IMR-90 (cell line): ENCODE data around the gene DPCD. TPM values are rescaled to one million over a fixed set of nuclear protein-coding genes. Genes with fewer than 3 reads are reported as not detected.

Source experiments
- ATAC-seq: fragments of 200-7000 bp; cut with Tn5 transposase; 2 replicates; pipeline ENCODE4 v1.9.1; 2020; ENCODE audit warnings: low read depth, mild to moderate bottlenecking, moderate library complexity
- BruUV-seq: library from RNA; stranded (reverse); fragments of 400-500 nt; replicated peaks from 2 replicates; lab custom pipeline; 2021; lab: Mats Ljungman, UMichigan
- CTCF ChIA-PET: fragments of 300-600 bp; formaldehyde crosslinking; extraction: SDS; loops from one replicate; lab custom pipeline; 2021; ENCODE audit warnings: antibody characterized with exemption; lab: Yijun Ruan, JAX
- POLR2A ChIA-PET: fragments of 300-600 bp; sonication (Branson Sonifier 250); formaldehyde crosslinking; loops from one replicate; lab custom pipeline; 2022; ENCODE audit warnings: antibody characterized with exemption; ENCODE audit not compliant: unreplicated experiment; lab: Charles Lee
- DNase-seq: peaks from one replicate; pipeline ENCODE4 v3.0.0; 2013
- H2AFZ ChIP-seq: replicated peaks from 2 replicates; pipeline ENCODE3; 2013; ENCODE audit warnings: low read length, mild to moderate bottlenecking; ENCODE audit not compliant: poor library complexity
- H2AK5ac ChIP-seq: 2 replicates; pipeline ENCODE4 v1.6.1; 2013; ENCODE audit warnings: low read depth, low read length, inconsistent platforms
- H2AK9ac ChIP-seq: replicated peaks from 2 replicates; pipeline ENCODE3; 2013; ENCODE audit warnings: mild to moderate bottlenecking, low read depth, low read length, moderate library complexity; ENCODE audit not compliant: poor library complexity
- H2BK120ac ChIP-seq: 2 replicates; pipeline ENCODE4 v1.6.1; 2013; ENCODE audit warnings: low read depth, low read length, inconsistent platforms
- H2BK15ac ChIP-seq: 3 replicates; pipeline ENCODE4 v1.6.1; 2013; ENCODE audit warnings: low read depth, low read length, inconsistent platforms
- H2BK20ac ChIP-seq: 2 replicates; pipeline ENCODE4 v1.6.1; 2013; ENCODE audit warnings: low read depth, mild to moderate bottlenecking, inconsistent platforms, low read length, moderate library complexity
- H2BK5ac ChIP-seq: 2 replicates; pipeline ENCODE4 v1.6.1; 2013; ENCODE audit warnings: mild to moderate bottlenecking, low read depth, low read length, inconsistent platforms; ENCODE audit not compliant: poor library complexity, severe bottlenecking
- H3K14ac ChIP-seq: replicated peaks from 2 replicates; pipeline ENCODE4 v1.6.1; 2013; ENCODE audit warnings: low read depth, low read length, inconsistent platforms
- H3K18ac ChIP-seq: 2 replicates; pipeline ENCODE4 v1.6.1; 2013; ENCODE audit warnings: low read depth, low read length, control low read depth
- H3K23ac ChIP-seq: 2 replicates; pipeline ENCODE4 v1.6.1; 2013; ENCODE audit warnings: low read depth, low read length, inconsistent platforms
- H3K27ac ChIP-seq: 2 replicates; pipeline ENCODE4 v1.5.1; 2013; ENCODE audit warnings: mild to moderate bottlenecking, control low read depth, low read length; ENCODE audit not compliant: insufficient read depth
- H3K27me3 ChIP-seq: 2 replicates; pipeline ENCODE4 v1.6.1; 2013; ENCODE audit warnings: low read length; ENCODE audit not compliant: control insufficient read depth, insufficient read depth
- H3K36me3 ChIP-seq: 2 replicates; pipeline ENCODE4 v1.6.1; 2013; ENCODE audit warnings: low read length, mixed read lengths; ENCODE audit not compliant: control insufficient read depth, insufficient read depth
- H3K4ac ChIP-seq: 2 replicates; pipeline ENCODE4 v1.6.1; 2013; ENCODE audit warnings: low read depth, low read length, inconsistent platforms
- H3K4me1 ChIP-seq: 2 replicates; pipeline ENCODE4 v1.6.1; 2013; ENCODE audit warnings: low read length, mixed read lengths; ENCODE audit not compliant: control insufficient read depth, insufficient read depth
- H3K4me2 ChIP-seq: 2 replicates; pipeline ENCODE4 v1.6.1; 2013; ENCODE audit warnings: low read depth, mild to moderate bottlenecking, control low read depth, low read length, moderate library complexity
- H3K4me3 ChIP-seq: 2 replicates; pipeline ENCODE4 v1.5.1; 2013; ENCODE audit warnings: low read depth, mild to moderate bottlenecking, control low read depth, low read length, moderate library complexity; ENCODE audit not compliant: insufficient read depth
- H3K56ac ChIP-seq: 2 replicates; pipeline ENCODE4 v1.6.1; 2013; ENCODE audit warnings: low read length, inconsistent platforms; ENCODE audit not compliant: insufficient read depth; ENCODE audit errors: extremely low read depth
- H3K79me1 ChIP-seq, 2 experiments: 2 replicates each; pipeline ENCODE4 v1.6.1; 2013; ENCODE audit warnings: low read length in 2 of 2, inconsistent platforms in 1 of 2, low read depth in 1 of 2
- H3K9ac ChIP-seq: 2 replicates; pipeline ENCODE4 v1.6.1; 2013; ENCODE audit warnings: low read depth, low read length, control low read depth
- H3K9me1 ChIP-seq: 2 replicates; pipeline ENCODE4 v1.6.1; 2013; ENCODE audit warnings: low read length, inconsistent platforms; ENCODE audit not compliant: insufficient read depth
- H3K9me3 ChIP-seq: 2 replicates; pipeline ENCODE4 v1.6.1; 2013; ENCODE audit warnings: low read length; ENCODE audit not compliant: control insufficient read depth, insufficient read depth
- H4K20me1 ChIP-seq: 2 replicates; pipeline ENCODE4 v1.6.1; 2013; ENCODE audit warnings: low read length, inconsistent platforms; ENCODE audit not compliant: insufficient read depth
- H4K5ac ChIP-seq: 2 replicates; pipeline ENCODE4 v1.6.1; 2013; ENCODE audit warnings: mild to moderate bottlenecking, low read depth, low read length, control low read depth
- H4K8ac ChIP-seq, 2 experiments: 2 replicates each; pipeline ENCODE4 v1.6.1; 2013; ENCODE audit warnings: low read depth in 2 of 2, low read length in 2 of 2, control low read depth in 1 of 2, inconsistent platforms in 1 of 2
- H4K91ac ChIP-seq: 2 replicates; pipeline ENCODE4 v1.6.1; 2013; ENCODE audit warnings: low read depth, low read length, inconsistent platforms; ENCODE audit not compliant: insufficient read depth
- CEBPB ChIP-seq: IDR thresholded peaks from 2 replicates; pipeline ENCODE4 v1.6.1; 2012; ENCODE audit warnings: low read depth, low read length, improper control_type of control experiment
- CHD1 ChIP-seq: IDR thresholded peaks from 2 replicates; pipeline ENCODE4 v1.6.1; 2012; ENCODE audit warnings: low read depth, low read length, improper control_type of control experiment
- ELK1 ChIP-seq: fragments of 150-350 bp; IDR thresholded peaks from 2 replicates; pipeline ENCODE4 v1.6.1; 2016; ENCODE audit warnings: low read depth, mild to moderate bottlenecking, low read length, moderate library complexity, borderline replicate concordance
- FOS ChIP-seq: fragments of 150-350 bp; IDR thresholded peaks from 2 replicates; pipeline ENCODE4 v1.6.1; 2016; ENCODE audit warnings: low read depth, low read length
- MAFK ChIP-seq: IDR thresholded peaks from 2 replicates; pipeline ENCODE4 v1.6.1; 2012; ENCODE audit warnings: low read depth, low read length, improper control_type of control experiment
- MAZ ChIP-seq: IDR thresholded peaks from 2 replicates; pipeline ENCODE4 v1.6.1; 2012; ENCODE audit warnings: low read depth, mild to moderate bottlenecking, low read length, improper control_type of control experiment, moderate library complexity, borderline replicate concordance
- RAD21 ChIP-seq: IDR thresholded peaks from 2 replicates; pipeline ENCODE4 v1.6.1; 2012; ENCODE audit warnings: low read length, improper control_type of control experiment
- RFX5 ChIP-seq: IDR thresholded peaks from 2 replicates; pipeline ENCODE4 v1.8.0; 2012; ENCODE audit warnings: low read depth, mild to moderate bottlenecking, low read length, moderate library complexity
- SMC3 ChIP-seq: fragments of 150-350 bp; IDR thresholded peaks from 2 replicates; pipeline ENCODE4 v1.6.1; 2016; ENCODE audit warnings: low read depth, mild to moderate bottlenecking, antibody characterized with exemption, low read length, moderate library complexity
- WGBS, 2 experiments: methylation state at CpG; one replicate each; pipeline versions ENCODE4 v1.1.5 to v1.1.7; 2013; ENCODE audit warnings: missing lambda C conversion rate in 2 of 2; ENCODE audit not compliant: insufficient read length in 1 of 2; ENCODE audit errors: extremely low coverage in 2 of 2; 5-methylcytosine and 5-hydroxymethylcytosine counted together
- dilution Hi-C: fragments of 300-500 bp; cut with HindIII; formaldehyde crosslinking; loops from one replicate; pipeline ENCODE4 v1.14.3; 2018; ENCODE audit warnings: low sequenced_read_pairs; ENCODE audit not compliant: unreplicated experiment
- in situ Hi-C: fragments of 300-500 bp; cut with MboI; formaldehyde crosslinking; loops from 3 replicates; pipeline ENCODE4 v1.14.3; 2019; ENCODE audit warnings: low sequenced_read_pairs, inconsistent platforms, mixed read lengths
- intact Hi-C: fragments of 100-400 bp; cut with micrococcal nuclease; formaldehyde crosslinking; loops from 2 replicates; pipeline ENCODE4 v1.10.0; 2022
- polyA plus RNA-seq, 3 experiments: library from polyadenylated mRNA; depleted of rRNA; stranded (reverse); fragments of >200 nt; gene quantifications; 2 replicates each; pipeline ENCODE4 v1.2.3, GENCODE V29; 2012; ENCODE audit warnings: low replicate concordance in 1 of 3
- total RNA-seq: library from RNA; depleted of rRNA; stranded (reverse); fragments of >200 nt; gene quantifications from 2 replicates; pipeline ENCODE4 v1.2.3, GENCODE V29; 2012
- TF ChIP-seq, protein P1 (sequence below): fragments of 150-350 bp; IDR thresholded peaks from 2 replicates; pipeline ENCODE4 v1.6.1; 2017; ENCODE audit warnings: mild to moderate bottlenecking, antibody characterized with exemption, low read length, low read depth

The DPCD gene
- total and polyA plus RNA-seq, 2 of the 4 experiments (the other 2 are of a cell fraction), result 59.1 to 73.7 TPM

DNA sequence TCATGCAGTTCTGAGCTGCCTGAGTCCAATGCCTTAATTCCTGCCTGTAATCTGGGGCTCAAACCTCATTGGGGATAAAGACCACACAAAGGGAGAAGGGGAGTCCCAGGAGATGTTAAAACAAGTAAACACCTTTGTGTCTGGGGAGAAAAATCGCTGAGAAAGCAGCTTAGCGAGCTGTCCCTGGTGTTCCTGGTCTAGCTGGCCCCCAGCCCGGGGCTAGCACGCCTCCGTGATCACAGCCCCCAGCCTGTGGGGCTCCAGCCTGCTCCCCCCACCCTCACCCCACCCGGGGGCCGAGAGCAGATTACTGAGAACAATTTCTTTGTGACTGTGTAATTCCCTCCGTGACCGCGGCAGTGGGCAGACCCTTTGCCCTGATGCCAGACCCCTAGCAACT lies 24.8 kb downstream of the DPCD start:
- no peak overlapping the region for H4K8ac ChIP-seq
- no peak for DNase-seq
- ATAC-seq, result no peak
- peaks cover 24% of the 10 kb centered on the region for H3K36me3 ChIP-seq
- H4K20me1 ChIP-seq, result no peaks in the 10 kb centered on the region
- no peak overlapping the region for H2BK20ac ChIP-seq
- no TSS peak for BruUV-seq
- H3K9me3 ChIP-seq, result no peaks in the 10 kb centered on the region
- H2AK5ac ChIP-seq, result no peak overlapping the region
- no peak overlapping the region for H4K5ac ChIP-seq
- H2BK120ac ChIP-seq, result no peak overlapping the region
- peaks cover 16% of the 10 kb centered on the region for H3K9me1 ChIP-seq
- POLR2A ChIA-PET, result interaction anchor here (0.5 kb wide), 1 partner anchor 9 kb away, joined by 7 read pairs; no protein-coding TSS in a partner anchor
- dilution Hi-C loops, result no loop called here
- H3K4ac ChIP-seq, result no peak overlapping the region
- H3K18ac ChIP-seq, result no peak overlapping the region
- no peak overlapping the region for H2BK5ac ChIP-seq
- H3K4me3 ChIP-seq, result no peak overlapping the region
- H4K91ac ChIP-seq, result no peak overlapping the region
- in situ Hi-C loops, result no loop called here
- H3K9ac ChIP-seq, result no peak overlapping the region
- TF ChIP-seq MAFK (no peak), MAZ (no peak), FOS (no peak), SMC3 (no peak), RAD21 (no peak), RFX5 (no peak), CHD1 (no peak), CEBPB (no peak), ELK1 (no peak)
- TF ChIP-seq, protein P1, sequence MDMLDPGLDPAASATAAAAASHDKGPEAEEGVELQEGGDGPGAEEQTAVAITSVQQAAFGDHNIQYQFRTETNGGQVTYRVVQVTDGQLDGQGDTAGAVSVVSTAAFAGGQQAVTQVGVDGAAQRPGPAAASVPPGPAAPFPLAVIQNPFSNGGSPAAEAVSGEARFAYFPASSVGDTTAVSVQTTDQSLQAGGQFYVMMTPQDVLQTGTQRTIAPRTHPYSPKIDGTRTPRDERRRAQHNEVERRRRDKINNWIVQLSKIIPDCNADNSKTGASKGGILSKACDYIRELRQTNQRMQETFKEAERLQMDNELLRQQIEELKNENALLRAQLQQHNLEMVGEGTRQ, result no peak
- H3K27ac ChIP-seq, result no peak overlapping the region
- CTCF ChIA-PET, result interaction anchor here (0.7 kb wide), 1 partner anchor 10 kb away, joined by 3 read pairs; no protein-coding TSS in a partner anchor
- no peaks in the 10 kb centered on the region for H3K27me3 ChIP-seq
- no peaks in the 10 kb centered on the region; a peak in 1 of 4 replicates for H3K79me1 ChIP-seq
- no peak overlapping the region for H3K23ac ChIP-seq
- H3K4me2 ChIP-seq, result no peak overlapping the region
- WGBS, 2 experiments, result no CpG with 5 or more reads among the region's 10 CpGs
- intact Hi-C loops, result no loop called here
- no peak overlapping the region for H2AK9ac ChIP-seq
- H3K14ac ChIP-seq, result no peak overlapping the region
- peaks cover 9% of the 10 kb centered on the region for H3K4me1 ChIP-seq
- no peak overlapping the region for H3K56ac ChIP-seq
- no peak overlapping the region for H2BK15ac ChIP-seq
- no peak overlapping the region for H2AFZ ChIP-seq
